ENCODE measurements around the gene TMCO1.

- no peak for TF ChIP-seq RAD21 (IDR thresholded peaks at IDR 0.05; ENCODE audit: low read length)
- no peak for TF ChIP-seq USF1 (IDR thresholded peaks at IDR 0.05; ENCODE audit: borderline replicate concordance, low read depth)
- no peak for TF ChIP-seq SMC3 (IDR thresholded peaks at IDR 0.05; ENCODE audit: low read depth, low read length)
- no peak for TF ChIP-seq MAX (IDR thresholded peaks at IDR 0.05; ENCODE audit: low read depth)
These were observed 33.8 kb downstream of the TMCO1 start for GRCh38 chr1:165734906-165735305.

All from SK-N-SH (cell line).